Measurements from ENCODE around the gene MTURN.
"Not testable (repeated sequence)": the region's sequence is repeated elsewhere in the genome, so short reads cannot be mapped to it uniquely, and the experiment has no call there.

The MTURN gene

DNA sequence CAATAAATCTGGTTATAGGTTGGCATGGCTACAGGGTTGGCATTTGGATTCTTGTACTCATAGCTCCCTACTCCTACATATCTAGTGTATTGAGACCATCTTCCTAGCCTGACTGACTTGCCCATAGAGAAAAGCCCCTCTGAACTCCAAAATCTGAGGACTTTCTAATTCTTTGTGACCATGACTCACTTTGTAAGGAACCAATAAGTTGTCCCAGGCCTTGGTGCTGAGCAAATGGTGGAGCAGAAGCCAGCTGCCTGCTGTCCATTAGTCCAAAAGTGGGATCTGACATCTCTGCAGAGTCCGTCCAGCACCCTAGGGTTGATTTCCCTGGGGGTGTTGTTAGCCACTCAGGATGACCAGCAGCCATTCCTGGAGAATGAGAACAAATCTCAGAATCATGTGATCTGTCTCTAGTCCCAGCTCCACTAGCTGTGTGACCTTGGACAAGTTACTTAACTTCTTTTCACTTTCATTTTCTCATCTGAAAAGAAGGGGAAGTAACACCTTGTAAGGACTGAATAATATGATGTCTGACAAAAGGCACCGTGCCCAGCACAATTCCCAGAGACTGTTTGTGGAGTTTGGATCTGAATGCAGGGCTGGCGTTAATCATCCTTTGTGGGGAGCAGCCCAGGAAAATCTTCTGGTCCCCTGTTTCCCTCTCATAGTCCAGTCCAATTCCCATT is 44.1 kb downstream of the MTURN start:
- DNase-seq (ENCODE audit: low read depth in 2 of 2): no peak

DNA sequence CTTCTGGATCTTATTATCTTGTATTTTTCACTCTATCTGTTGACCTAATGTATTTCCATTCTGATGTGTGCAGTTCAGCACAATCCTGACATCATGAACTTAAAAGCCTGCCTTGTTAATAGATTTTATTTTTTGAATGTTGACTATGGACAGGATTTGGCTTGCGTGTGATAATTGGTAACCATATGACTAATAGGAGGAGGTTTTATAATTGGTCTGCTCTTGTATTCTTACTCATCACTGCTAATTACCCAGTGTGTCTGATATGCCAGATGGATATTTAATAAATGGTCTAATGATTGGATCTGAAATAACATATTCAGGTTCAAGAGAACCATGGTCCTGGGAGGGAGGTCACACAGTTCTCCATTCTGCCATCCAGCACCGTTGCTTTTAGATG is 45.9 kb downstream of the MTURN start:
- no peak for DNase-seq (ENCODE audit: low read depth in 2 of 2)

DNA sequence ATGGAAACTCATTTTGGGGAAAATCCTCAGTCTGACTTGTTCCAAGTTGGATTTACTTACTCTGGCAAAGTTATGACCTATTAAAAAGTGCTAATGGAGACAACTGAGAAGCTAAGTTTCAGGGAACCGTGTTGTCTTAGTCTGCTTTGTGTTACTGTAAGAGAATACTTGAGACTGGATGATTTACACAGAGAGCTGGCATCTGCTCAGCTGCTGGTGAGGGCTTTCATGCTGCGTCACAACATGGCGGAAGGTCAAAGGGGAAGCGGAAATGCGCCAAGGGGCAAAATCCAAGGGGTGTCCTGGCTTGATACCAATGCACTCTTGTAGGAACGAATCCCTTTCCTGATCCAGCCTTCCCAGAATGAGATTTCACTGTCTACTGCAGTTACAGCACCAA is 46.4 kb downstream of the MTURN start:
- no peak for DNase-seq (ENCODE audit: low read depth in 2 of 2)

DNA sequence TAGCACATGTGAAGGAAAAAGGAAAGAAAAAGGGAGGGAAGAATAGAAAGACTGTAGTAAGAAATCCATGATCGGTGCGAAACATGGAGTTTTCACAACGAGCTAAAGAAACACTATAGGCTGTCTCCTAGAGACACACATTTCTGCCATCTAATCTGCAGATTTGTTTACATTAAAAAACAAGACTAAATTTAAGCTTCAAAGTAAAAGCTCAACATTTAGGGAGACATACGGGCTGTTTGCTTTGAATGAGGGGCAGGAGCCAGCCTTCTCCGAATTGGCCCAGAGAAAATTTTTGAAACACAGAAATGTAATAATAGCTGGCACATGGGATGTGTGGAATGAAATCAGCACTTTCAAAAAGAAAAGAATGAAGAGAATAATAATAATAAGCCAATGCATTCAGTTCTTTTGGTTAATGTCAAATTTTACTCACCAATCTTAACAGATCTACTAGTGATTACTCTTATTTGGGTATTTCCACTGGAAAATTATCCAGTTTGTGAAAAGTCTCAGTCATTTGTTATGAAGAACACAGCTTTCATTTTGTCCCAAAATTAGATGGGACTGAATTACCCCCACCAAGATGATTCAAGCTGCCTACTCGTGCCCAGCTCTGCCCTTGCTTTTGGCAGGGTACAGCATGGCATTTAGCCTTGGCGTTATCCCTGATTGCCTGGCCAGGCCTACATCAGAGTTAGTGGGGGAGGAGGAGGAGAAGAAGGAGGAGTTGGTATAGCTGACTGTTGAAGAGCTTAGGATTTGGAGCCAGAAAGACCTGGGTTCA is 47.1 kb downstream of the MTURN start:
- DNase-seq (ENCODE audit: low read depth in 2 of 2): no peak

DNA sequence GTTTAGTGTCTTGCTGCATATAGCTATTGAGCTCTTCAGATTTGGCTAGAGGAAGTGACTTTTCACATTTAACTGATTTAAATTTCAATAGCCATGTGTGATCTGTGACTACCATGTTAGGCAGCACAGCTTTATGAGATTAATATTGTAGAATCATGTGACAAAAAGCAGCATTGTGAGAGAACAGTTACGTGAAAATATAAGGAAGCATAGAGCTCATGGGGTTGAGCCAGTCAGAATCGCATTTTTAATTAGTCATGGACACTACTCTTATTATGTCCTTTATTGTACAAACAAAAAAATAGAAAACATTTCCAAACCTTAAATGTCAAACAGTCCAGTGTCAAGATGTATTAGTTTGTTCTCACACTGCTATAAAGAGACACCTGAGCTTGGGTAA is 48.0 kb downstream of the MTURN start:
- no peak for DNase-seq (ENCODE audit: low read depth in 2 of 2)

DNA sequence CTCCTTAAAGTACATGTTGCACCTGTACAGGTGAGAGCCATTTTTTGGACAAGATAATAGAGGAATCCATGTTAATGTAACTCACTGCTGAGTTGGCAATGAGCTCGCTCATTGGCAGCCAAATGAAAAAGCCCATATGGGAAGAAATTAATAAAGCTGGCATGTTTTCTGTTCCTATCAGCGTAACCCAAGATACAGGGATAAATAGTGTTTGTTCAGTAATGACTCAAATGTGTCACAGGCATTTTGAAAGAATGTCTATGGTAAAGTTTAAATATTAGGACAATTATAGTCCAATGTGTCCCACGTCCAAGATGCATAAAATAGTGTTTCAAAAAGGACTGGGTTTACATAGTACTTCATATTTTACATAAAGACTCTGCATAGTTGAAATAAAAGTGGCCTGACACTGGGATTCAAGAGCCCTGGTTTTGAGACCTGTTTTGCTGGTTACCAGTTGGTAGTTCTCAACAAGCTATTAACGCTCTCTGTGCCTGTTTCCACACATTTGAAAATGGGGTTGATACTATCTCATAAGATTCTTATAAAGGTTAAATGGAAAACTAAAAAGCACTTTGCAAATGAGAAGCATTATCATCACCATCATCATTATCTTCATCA is 49.1 kb downstream of the MTURN start:
- DNase-seq (ENCODE audit: low read depth in 2 of 2): no peak

DNA sequence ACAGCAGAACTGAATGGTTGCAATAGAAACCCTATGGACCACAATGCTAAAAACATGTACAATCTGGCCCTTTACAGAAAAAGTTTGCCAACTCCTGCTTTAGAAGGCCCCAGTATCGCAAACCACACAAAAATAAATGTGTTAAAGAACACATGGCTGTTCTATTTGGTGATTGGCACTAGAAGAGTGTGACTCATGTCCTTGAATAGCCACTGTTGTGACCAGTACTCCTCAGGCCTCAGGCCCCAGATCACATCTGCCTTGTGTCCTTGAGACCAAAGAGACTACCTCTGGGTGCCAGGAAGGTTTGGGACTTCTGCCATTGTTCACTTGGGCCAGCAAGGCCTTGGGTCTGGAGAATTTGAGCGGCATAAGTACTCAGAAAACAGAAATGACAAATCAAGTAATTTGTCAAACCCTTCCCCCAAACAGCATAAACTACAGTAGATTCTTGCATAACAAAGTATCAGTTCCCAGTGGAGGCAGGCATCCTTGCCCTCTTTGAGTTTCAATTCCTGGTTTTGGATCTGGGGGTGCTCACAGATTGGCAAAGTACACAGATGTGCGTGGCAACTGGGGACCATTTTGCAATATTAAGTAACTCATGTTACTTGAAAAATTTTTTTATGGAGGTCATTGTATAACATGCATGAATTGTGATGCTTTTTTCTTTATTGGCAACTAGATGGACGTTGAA is 50.2 kb downstream of the MTURN start:
- DNase-seq (ENCODE audit: low read depth in 2 of 2): no peak

DNA sequence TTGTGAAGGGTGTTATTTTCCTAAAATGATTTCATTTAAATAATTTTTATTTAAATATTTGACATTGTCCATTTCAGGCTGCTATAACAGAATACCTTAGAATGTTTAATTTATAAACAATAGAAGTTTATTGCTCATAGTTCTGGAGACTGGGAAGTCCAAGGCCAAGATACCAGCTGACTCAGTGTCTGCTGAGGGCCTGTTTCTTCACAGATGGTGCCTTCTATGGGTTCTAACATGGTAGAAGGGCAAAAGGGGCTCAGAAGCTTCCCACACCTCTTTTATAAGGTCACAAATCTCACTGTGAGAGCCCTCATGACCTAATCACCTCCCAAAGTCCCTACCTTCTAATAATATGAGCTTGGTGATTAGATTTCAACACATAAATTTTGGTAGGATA is 50.7 kb downstream of the MTURN start:
- DNase-seq (ENCODE audit: low read depth in 2 of 2): no peak

DNA sequence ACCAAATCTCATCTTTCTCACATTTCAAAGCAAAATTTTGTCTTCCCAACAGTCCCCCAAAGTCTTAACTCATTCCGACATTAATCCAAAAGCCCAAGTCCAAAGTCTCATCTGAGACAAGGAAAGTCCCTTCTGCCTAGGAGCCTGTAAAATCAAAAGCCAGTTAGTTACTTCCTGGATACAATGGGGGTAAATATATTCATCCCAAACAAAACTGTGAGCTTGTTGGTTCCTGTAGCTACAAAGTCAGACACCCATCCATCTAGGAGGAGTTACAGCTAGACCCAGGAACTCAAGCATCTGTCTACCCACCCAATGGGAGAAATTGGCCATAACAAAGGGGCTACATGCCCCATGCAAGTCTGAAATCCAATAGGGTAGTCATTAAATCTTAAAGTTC is 51.9 kb downstream of the MTURN start:
- DNase-seq (ENCODE audit: low read depth in 2 of 2): no peak

DNA sequence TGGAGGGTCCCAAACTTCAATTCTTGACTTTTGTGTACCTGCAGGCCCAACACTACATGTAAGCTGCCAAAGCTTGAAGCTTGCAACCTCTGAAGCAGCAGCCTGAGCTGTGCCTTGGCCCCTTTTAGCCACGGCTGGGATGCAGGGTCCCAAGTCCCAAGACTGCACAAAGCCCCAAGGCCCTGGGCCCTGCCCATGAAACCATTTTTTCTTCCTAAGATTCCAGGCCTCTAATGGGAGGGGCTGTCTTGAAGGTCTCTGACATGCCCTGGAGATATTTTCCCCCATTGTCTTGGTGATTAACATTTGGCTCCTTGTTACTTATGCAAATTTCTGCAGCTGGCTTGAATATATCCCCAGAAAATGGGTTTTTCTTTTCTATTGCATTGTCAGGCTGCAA is 52.7 kb downstream of the MTURN start:
- DNase-seq (ENCODE audit: low read depth in 2 of 2): no peak

DNA sequence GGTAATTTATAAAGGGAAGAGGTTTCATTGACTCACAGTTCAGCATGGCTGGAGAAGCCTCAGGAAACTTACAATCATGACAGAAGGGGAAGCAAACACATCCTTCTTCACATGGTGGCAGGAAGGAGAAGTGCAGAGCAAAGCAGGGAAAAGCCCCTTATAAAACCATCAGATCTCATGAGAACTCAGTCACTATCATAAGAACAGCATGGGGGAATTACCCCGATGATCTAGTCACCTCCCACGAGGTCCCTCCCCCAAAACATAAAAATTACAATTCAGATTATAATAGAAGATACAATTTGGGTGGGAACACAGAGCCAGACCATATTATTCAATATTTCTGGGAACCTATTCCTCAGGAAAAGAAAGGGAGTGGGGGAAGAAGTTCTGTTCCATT is 53.6 kb downstream of the MTURN start:
- DNase-seq (ENCODE audit: low read depth in 2 of 2): not testable (repeated sequence)

DNA sequence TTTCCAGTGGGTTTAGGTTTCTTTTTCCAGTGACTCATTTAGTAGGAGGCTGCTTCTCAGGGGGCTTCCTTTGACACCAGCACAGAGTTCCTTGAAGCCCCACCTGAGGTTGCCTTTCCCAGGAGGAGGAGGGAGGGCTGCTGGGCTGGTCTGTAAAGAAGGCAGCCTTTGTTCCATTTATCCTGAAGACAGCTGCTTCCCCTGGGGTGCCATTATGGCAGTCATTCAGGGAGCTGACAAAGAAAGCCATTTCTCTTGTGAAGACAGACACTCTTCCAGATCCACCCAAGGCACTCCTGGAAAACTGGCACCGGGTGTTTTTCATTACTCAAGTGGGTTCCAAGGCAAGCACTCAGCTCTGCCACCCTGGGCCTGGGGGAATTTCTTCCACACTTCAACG is 54.0 kb downstream of the MTURN start:
- no peak for DNase-seq (ENCODE audit: low read depth in 2 of 2)

DNA sequence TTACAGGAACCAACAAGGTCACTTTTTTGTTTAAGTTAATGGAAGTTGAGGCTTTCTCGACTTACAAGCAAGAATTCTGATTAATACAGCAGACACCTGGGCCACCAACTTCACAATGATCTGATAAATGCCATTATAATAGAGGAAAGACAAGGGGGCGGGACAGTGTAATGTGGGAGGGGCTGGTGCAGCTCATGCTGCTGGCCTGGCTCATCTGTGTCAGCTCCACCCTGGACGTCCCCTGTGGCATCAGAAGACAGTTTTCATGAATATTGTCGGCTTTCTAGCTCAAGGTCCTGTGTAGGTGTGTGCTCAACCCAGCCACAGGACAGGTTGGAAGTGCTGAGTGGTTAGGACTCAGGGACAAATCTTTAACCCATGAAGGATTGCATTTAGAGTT is 57.0 kb downstream of the MTURN start:
- DNase-seq (ENCODE audit: low read depth in 2 of 2): no peak

DNA sequence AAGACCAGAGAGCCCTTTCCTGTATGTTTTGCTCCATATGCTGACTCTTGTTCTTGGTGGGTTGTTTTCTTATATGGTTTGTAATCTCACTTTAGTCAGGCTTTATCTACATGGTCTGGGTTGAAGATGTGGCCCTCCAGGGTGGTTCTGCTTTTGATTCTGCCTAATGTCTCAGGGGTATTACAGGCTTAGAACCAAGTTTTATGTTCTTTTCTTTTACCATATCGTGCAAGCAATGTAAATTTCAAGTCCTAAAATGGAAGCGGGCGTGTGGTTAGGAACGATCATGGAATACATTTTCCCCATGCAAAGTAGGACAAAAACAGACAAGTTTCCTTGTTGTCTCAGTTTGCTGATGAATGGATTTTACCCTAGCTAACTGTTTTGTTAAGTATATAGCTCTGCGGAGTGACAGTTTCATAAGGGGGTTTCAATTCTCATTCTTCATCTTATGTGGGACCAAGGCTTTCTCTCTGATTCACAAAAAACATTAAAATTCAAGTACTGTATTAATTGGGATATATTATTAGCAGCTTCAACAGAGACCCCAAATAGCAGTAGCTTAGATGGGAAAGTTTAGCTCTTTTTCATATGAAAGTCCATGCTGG is 58.7 kb downstream of the MTURN start:
- DNase-seq (ENCODE audit: low read depth in 2 of 2): no peak

DNA sequence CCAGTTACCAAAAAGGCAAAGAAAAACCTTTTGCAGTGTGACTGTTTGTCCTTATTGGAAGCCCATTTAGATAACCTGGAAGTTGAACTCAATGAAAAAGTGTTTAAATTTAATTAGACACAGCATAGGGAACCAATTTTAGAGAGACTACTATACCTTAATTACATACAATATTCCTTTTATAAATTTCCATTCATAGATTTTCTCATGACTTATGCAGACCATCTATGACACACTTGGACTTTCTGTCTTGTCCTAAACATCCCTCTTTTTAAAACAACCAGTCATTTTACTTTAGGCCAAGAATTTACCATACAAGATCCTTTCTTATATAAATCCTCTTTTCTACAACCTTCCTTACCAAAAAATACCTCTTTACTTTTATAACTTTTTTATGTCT is 61.6 kb downstream of the MTURN start:
- DNase-seq (ENCODE audit: low read depth in 2 of 2): no peak

DNA sequence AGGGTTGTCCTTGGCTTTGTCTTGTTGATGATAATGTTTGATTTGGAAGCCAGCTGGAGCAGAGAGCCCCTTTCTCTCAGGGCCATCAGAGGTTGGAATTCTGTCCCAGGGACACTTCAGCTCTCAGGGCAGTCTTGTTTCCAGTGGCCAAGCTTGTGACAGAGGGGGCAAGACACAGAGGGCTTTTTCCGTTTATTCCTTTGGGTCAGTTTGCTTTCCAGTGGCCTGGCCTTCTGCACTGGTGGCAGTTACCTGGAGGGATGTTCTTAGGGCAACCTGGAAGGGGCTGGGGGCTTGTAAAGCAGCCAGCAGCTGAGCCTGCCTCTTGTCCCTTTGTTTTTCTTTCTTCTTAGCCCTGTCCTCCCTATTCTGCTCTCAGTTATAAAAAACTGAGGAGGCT is 62.7 kb downstream of the MTURN start:
- DNase-seq (ENCODE audit: low read depth in 2 of 2): no peak

DNA sequence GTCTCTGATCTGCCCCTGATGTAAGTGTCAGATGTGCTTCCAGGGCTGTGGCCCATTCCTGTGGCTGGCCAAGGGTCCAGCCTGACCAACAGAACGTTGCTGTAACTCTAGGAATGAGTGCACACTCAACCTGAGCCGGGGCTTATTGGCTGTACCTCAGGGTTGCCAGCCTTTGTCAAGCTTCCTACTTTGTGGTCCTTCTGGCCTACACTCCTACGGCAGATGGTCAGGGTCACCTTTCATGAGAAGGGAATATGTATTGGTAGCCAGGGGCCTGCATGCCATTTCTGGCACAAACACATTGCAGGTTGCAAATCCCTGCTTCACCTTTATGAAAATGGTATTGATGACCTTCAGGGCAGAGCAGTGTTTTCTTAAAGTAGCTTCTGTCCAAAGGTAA is 64.5 kb downstream of the MTURN start:
- no peak for DNase-seq (ENCODE audit: low read depth in 2 of 2)

DNA sequence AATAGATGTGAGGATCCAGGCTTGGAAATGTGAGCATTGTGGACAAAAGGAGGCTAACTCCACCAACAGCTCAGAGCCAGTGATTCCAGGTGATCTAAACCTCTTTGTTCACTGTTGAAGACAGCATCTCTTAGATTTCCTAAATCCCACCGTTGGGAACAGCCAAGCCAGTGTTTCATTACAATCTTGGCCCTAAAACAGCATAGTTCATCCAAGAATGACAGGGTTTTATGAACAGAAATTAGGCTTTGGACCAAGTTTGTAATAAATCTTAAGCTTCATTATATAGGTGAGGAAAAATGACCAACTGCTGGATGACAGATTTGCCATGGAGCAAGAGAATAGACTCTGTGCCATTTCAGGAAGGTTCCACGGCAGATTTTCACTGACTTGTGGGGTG is 65.8 kb downstream of the MTURN start:
- DNase-seq (ENCODE audit: low read depth in 2 of 2): no peak

DNA sequence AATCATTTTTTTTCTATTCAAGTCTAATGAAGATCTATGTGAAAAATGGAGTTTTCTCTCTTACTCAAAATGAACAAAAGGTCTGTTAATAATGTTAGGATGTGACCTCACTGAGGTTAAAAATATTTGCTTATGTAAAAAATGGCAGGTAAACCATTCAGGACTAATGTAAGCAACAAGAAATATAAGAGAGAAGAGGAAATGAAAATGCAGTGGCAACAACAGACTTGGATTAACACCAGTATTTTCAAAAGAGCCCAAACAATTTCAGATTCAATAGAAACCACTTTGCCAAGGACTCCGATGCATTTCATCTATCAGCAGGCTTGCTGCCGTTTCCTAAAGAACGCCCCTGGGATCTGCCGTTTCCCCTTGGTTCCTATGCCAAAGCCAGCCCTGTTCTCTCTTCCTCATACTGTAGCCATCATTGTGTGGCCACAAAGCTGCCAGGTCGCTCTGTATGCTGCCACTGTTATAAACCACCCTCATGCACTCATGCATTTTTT is 66.4 kb downstream of the MTURN start:
- no peak for DNase-seq (ENCODE audit: low read depth in 2 of 2)

DNA sequence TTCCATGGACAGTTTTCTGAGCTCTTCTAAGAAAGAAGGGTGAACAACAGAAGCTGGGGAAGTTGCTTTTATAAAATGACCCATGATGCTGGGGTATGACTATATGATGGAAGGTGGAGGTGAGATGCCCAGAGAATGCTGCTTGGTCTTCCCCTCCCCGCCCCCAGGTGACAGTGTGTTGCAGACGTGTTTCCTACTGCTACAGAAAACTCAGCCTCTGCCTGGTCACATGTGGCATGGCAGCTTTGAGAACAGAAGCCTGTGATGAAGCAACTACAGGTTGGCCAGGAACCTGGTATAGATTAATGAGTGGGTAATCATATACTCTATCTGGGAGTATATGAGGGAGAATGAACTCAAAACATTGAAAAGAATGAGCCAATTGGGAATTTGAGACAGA is 67.1 kb downstream of the MTURN start:
- no peak for DNase-seq (ENCODE audit: low read depth in 2 of 2)

DNA sequence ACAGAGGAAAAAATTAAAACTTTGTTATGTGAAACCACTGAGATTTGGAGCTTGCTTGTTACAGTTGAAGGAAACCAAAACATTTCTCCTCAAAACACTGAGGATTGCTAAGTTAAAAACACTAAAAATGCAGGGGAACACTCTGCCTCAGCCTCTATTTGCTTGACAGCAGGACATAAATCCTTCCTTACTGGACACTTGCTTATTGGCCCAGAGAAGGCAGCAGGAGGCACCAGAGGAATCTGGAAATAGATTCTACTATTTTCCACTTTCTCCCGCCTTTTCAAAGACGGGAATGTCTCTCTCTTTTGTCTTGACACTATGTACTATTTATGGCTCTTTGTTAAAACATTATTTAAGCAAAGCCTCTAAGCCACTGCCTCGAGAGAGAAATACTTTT is 67.9 kb downstream of the MTURN start:
- no peak for DNase-seq (ENCODE audit: low read depth in 2 of 2)

DNA sequence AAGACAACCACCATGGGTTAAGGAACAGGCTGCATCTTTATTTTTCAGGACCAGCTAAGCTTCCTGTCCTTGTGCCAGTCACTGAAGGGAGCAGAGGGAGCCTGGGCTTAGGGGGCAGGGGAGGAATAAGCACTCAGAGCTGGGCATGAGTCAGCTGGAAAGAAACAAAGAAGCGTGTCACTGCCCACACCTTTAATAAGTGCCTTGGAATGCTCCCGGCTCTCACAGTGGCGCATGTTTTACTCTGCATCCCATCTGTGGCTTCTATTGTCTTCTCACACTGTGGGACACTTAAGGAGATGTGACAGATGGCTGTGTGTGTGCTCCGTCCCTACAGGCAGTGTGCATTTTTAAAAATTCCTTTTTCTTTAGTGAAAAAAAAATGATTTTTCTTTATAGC is 71.7 kb downstream of the MTURN start:
- no peak for DNase-seq (ENCODE audit: low read depth in 2 of 2)

All from fibroblast of skin of left quadriceps (primary cell).